Heart left ventricle (tissue), 16 donors: ENCODE results near the gene TTI1. TPM values are rescaled to one million over a fixed set of nuclear protein-coding genes. Genes with fewer than 3 reads are reported as not detected.
A peak's percentile ranks its signal among the peaks of the same experiment; 100 is the strongest.

Source experiments
- ATAC-seq, 4 donors: fragments of 200-7000 bp; cut with Tn5 transposase; one replicate each; pipeline ENCODE4 v1.9.1; 2020 to 2022; ENCODE audit warnings: moderate library complexity in 4 of 4, mild to moderate bottlenecking in 3 of 4, moderate number of reproducible peaks in 1 of 4
- DNase-seq, 5 donors: peaks; one replicate each; pipeline ENCODE4 v3.0.0-alpha.2; 2020
- H3K27ac ChIP-seq, 12 donors: fragments of 200-600 bp; sonication (generic) in 4 of 12; one replicate each; pipeline versions ENCODE4 v1.5.0 to v1.8.0; 2016 to 2022; ENCODE audit warnings: mild to moderate bottlenecking in 2 of 12
- H3K27me3 ChIP-seq, 9 donors: fragments of 200-600 bp; sonication (generic) in 2 of 9; one replicate each; pipeline versions ENCODE4 v1.5.1 to v1.8.0; 2016 to 2022; ENCODE audit warnings: mild to moderate bottlenecking in 3 of 9
- H3K36me3 ChIP-seq, 9 donors: fragments of 200-600 bp; sonication (generic) in 2 of 9; one replicate each; pipeline versions ENCODE4 v1.5.0 to v1.8.0; 2018 to 2022; ENCODE audit warnings: mild to moderate bottlenecking in 2 of 9
- H3K4me1 ChIP-seq, 12 donors: fragments of 200-600 bp; sonication (generic) in 4 of 12; one replicate each; pipeline versions ENCODE4 v1.5.0 to v1.8.0; 2016 to 2022; ENCODE audit warnings: mild to moderate bottlenecking in 3 of 12
- H3K4me3 ChIP-seq, 12 donors: fragments of 200-600 bp; sonication (generic) in 4 of 12; one replicate each; pipeline versions ENCODE4 v1.5.0 to v1.8.0; 2017 to 2022; ENCODE audit warnings: mild to moderate bottlenecking in 9 of 12, moderate library complexity in 4 of 12
- H3K9me3 ChIP-seq, 12 donors: fragments of 200-600 bp; sonication (generic) in 4 of 12; one replicate each; pipeline versions ENCODE4 v1.5.0 to v1.8.0; 2016 to 2022; ENCODE audit warnings: mild to moderate bottlenecking in 1 of 12
- POLR2A ChIP-seq, 2 donors: fragments of 450-650 bp; IDR thresholded peaks; one replicate each; pipeline ENCODE4 v1.6.1; 2017; ENCODE audit warnings: antibody characterized with exemption in 2 of 2, mild to moderate bottlenecking in 2 of 2, moderate library complexity in 2 of 2
- WGBS, 4 donors: extraction: QIAGEN DNeasy Blood & Tissue Kit in 2 of 4; methylation state at CpG; one replicate each; pipeline versions ENCODE4 v1.1.5 to v1.1.7; 2013 to 2018; 5-methylcytosine and 5-hydroxymethylcytosine counted together
- intact Hi-C, 10 donors: fragments of 100-400 bp; cut with DNase I; formaldehyde crosslinking; loops; one replicate each; pipeline versions ENCODE4 v1.11.1 to v1.14.2; 2022
- polyA plus RNA-seq, 2 donors: library from polyadenylated mRNA; stranded (reverse); fragments of 200-250 nt; gene quantifications; one replicate each; pipeline ENCODE4 v1.2.3, GENCODE V29; 2013
- total RNA-seq, 9 donors: library from RNA; depleted of rRNA in 2 of 9; stranded (reverse); fragments of >200 nt in 2 of 9; fragmentation: NEBNext Ultra II Directional in 3 of 9; extraction: Animal tissue kit (Norgen Biotek cat#: 25700) in 3 of 9; gene quantifications; one replicate each; pipeline versions ENCODE4 v1.1.0 to v1.2.4, GENCODE V29; 2016 to 2023
- TF ChIP-seq, protein P1 (sequence below), 12 donors: fragments of 200-600 bp; sonication (generic) in 4 of 12; IDR thresholded peaks; one replicate each; pipeline versions ENCODE4 v1.5.0 to v1.8.0; 2018 to 2022; ENCODE audit warnings: antibody characterized with exemption in 12 of 12, mild to moderate bottlenecking in 5 of 12
- donor health status: ischemic (EF 13 %, LVEDD 7.1; RV severe dilation, severe dysfunction).
- donor health status: healthy with polysubstance abuse.
- donor health status: DM: no; HTN: yes; CAD: no.
- donor health status: DM: no; HTN: no; CAD: no.
- donor health status: ischemic (EF 25% LVEDD 6.9; RV normal size, moderate dysfunction).
- donor health status: ischemic (EF 25% LVEDD 5.7; RV mildly dilated, moderate dysfunction).
- donor health status: healthy.
- donor health status: DM: yes; HTN: yes; CAD: no.
- donor health status: ischemic (EF 35%, LVEDD 5.7; RV mildly dilated, moderate dysfunction).
- donor health status: nonischemic (EF 11% LVEDD 7.7; RV severe dilation, severe dysfunction).
- donor health status: DM: yes; HTN: yes; CAD: no.
- donor health status: PGD.
- donor health status: ischemic (EF 29% LVEDD 5.4; RV normal size, mild dysfunction).
- donor health status: nonischemic (EF 23%, LVEDD 6.1; RV moderate dilation, normal function).

TTI1 gene
- total and polyA plus RNA-seq, 11 donors, result 7.3 to 13.3 (median 11.0) TPM

DNA sequence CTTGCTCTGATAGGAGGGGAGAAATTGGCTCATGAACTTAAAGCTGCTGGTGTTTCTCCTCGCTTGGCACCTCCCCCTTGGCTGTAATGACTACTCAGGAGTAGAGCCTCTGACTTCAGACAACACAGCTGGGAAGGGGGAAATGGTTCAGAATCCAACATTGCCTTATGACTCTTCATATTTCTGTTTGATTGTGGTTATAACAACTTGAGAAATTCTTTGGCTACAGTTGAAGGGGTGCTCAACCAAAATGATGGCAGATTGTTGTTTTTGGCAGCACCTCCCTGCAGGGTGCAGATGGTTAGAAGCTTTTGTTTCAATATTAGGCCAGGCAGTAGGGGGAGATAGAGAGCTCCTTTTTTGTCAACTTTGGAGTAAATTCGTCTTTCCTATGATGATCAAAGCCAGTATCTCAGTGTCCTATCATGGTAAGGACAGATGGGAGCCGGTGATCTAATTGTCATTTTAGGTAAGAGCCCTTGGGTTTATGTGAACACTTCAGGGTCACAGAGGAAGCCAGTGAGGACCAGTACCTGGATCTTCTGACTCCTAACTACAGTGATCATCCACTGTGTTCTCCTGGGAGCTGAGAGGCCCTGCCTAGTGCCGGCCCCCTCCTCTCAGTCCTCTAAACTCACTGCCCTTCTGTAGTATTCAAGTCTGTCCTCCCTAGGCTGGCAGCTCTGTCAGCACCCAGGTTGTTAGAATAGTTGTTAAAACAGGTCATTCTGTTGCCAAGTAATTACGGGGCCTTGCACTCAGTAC, 40.2 kb upstream of the TTI1 start:
- Histone ChIP-seq H3K9me3 (no peaks in the 10 kb centered on the region), H3K4me3 (no peak overlapping the region), H3K27me3 (no peaks in the 10 kb centered on the region), H3K27ac (peak overlapping the region; percentile 45 to 90 (median 83)), H3K4me1 (peaks cover 22 to 58% (median 40%) of the 10 kb centered on the region in 12 donors), H3K36me3 (peaks cover 0 to 70% (median 44%) of the 10 kb centered on the region in 9 donors)
- peak; percentile 72 to 88 (median 83) for ATAC-seq
- 16 to 21% (median 16%) methylated on average over 5 of the region's 5 CpGs for WGBS, 4 donors
- peak in 4 of 5 donors; percentile 69 to 85 (median 74) for DNase-seq
- TF ChIP-seq POLR2A (IDR thresholded peaks at IDR 0.05), result no peak
- TF ChIP-seq, protein P1, sequence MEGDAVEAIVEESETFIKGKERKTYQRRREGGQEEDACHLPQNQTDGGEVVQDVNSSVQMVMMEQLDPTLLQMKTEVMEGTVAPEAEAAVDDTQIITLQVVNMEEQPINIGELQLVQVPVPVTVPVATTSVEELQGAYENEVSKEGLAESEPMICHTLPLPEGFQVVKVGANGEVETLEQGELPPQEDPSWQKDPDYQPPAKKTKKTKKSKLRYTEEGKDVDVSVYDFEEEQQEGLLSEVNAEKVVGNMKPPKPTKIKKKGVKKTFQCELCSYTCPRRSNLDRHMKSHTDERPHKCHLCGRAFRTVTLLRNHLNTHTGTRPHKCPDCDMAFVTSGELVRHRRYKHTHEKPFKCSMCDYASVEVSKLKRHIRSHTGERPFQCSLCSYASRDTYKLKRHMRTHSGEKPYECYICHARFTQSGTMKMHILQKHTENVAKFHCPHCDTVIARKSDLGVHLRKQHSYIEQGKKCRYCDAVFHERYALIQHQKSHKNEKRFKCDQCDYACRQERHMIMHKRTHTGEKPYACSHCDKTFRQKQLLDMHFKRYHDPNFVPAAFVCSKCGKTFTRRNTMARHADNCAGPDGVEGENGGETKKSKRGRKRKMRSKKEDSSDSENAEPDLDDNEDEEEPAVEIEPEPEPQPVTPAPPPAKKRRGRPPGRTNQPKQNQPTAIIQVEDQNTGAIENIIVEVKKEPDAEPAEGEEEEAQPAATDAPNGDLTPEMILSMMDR (IDR thresholded peaks at IDR 0.05), result peak; percentile 72 to 92 (median 80)
- intact Hi-C loops, result loop anchor here in 9 of 10 donors (1.0 to 10.0 kb wide), 9 partner anchors 35 to 94 kb away; partner anchors contain the start of gene TGM2 (in 8 of the 9)

DNA sequence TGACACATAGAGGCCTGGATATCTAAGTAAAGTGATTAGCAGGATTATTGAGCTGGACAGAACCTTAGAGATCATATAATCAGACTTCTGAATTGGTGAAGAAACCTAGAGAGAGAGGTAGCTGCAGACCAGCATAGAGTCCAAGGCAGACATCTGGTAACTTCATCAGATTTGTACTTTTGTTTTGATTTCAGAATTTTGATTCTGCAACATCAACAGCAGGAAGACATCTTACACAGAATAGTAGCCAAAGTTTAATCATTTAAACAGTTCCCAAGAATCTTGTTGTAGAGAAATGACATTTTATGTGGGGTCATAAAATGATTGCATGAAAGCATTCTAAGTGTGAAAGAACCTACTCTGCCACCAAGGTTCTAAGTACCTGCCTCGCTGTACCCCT, 39.6 kb upstream of the TTI1 start:
- no peaks in the 10 kb centered on the region for H3K27me3 ChIP-seq
- peaks cover 22 to 56% (median 40%) of the 10 kb centered on the region in 12 donors for H3K4me1 ChIP-seq
- ATAC-seq, result peak in 2 of 4 donors; percentile 36 to 43
- intact Hi-C loops, result loop anchor here in 9 of 10 donors (1.0 to 10.0 kb wide), 9 partner anchors 36 to 94 kb away; partner anchors contain the start of gene TGM2 (in 8 of the 9)
- 15 to 24% (median 19%) methylated on average over 1 of the region's 1 CpG for WGBS, 4 donors
- TF ChIP-seq, protein P1 (IDR thresholded peaks at IDR 0.05), result no peak
- no peak for TF ChIP-seq POLR2A (IDR thresholded peaks at IDR 0.05)
- H3K9me3 ChIP-seq, result no peaks in the 10 kb centered on the region
- H3K4me3 ChIP-seq, result no peak overlapping the region
- peak overlapping the region; percentile 5 to 90 (median 83) for H3K27ac ChIP-seq
- DNase-seq, result no peak
- peaks cover 0 to 71% (median 49%) of the 10 kb centered on the region in 9 donors for H3K36me3 ChIP-seq

DNA sequence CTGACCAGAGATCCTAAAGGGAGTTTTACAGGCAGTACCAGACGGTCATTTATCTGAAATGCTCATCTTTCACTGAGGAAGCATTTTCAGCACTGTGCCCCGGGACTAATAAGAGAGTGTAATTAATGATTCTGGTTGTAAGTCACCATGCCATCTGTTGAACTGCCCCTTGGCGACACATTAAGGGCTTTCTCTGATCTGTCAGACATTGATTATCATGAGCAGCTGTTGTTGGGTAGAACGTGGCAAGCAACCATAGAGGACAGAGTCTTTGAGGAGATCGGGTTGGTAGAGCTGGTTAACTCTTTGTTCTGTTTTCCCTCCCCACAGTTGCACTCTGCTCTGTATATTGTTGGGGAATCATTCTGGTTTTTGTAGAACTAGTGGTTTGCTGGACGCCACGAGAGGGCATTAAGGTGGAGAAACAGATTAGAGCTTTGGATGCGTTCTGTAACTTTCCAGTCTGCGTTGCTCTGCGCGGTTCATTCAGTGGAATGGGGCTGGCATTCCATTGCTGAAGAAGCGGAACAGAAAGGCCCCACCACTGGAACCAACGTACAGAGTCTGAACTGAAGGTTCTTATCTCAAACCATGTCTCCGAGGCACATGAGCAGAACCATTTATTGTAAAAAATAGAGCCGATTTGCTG, 34.6 kb upstream of the TTI1 start:
- Histone ChIP-seq H3K27me3 (no peaks in the 10 kb centered on the region), H3K4me3 (no peak overlapping the region), H3K9me3 (no peaks in the 10 kb centered on the region), H3K27ac (peak overlapping the region; percentile 52 to 91 (median 76)), H3K4me1 (peaks cover under 1 to 37% (median 16%) of the 10 kb centered on the region in 12 donors), H3K36me3 (peaks cover 0 to 100% (median 88%) of the 10 kb centered on the region in 9 donors)
- ATAC-seq (no peak), DNase-seq (no peak)
- intact Hi-C loops, result loop anchor here in 2 of 10 donors (10.0 kb wide), 2 partner anchors 257 to 337 kb away; no protein-coding TSS in a partner anchor
- no peak for TF ChIP-seq POLR2A (IDR thresholded peaks at IDR 0.05)
- TF ChIP-seq, protein P1 (IDR thresholded peaks at IDR 0.05), result no peak
- WGBS, 4 donors, result 79 to 83% (median 82%) methylated on average over 15 of the region's 15 CpGs
